ENCODE results near the gene VWA8.

VWA8 gene

DNA sequence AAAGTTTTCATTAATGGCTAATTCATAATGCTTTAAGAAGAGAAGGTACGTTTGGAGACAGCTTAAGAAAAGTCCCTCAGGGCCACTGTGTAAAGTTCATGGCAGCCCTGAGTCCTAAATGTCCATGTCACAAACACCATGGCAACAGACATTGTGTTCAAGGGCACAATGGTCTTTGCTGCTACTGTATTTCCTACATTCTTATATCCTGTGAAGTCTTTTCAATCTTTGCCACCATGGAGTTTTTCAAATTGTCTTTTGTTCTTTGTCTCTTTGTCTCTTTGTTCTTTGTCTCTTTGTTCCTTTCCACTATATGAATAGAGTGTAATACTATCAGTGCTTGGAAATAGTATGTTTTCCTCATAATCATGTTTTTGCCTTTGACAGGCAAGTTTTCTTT is 178.8 kb downstream of the VWA8 start:
- TF ChIP-seq, protein P1, sequence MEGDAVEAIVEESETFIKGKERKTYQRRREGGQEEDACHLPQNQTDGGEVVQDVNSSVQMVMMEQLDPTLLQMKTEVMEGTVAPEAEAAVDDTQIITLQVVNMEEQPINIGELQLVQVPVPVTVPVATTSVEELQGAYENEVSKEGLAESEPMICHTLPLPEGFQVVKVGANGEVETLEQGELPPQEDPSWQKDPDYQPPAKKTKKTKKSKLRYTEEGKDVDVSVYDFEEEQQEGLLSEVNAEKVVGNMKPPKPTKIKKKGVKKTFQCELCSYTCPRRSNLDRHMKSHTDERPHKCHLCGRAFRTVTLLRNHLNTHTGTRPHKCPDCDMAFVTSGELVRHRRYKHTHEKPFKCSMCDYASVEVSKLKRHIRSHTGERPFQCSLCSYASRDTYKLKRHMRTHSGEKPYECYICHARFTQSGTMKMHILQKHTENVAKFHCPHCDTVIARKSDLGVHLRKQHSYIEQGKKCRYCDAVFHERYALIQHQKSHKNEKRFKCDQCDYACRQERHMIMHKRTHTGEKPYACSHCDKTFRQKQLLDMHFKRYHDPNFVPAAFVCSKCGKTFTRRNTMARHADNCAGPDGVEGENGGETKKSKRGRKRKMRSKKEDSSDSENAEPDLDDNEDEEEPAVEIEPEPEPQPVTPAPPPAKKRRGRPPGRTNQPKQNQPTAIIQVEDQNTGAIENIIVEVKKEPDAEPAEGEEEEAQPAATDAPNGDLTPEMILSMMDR (IDR thresholded peaks at IDR 0.05; ENCODE audit: low read depth, low read length), result no peak
- TF ChIP-seq MAX (IDR thresholded peaks at IDR 0.05; ENCODE audit: low read depth, low read length) (no peak), MYC (IDR thresholded peaks at IDR 0.05; ENCODE audit: low read depth, low read length) (no peak), POLR2A (IDR thresholded peaks at IDR 0.05; ENCODE audit: extremely low read depth, insufficient read length) (no peak)
- no peak for DNase-seq (ENCODE audit: low read depth)
- no peak overlapping the region for H3K4me3 ChIP-seq (ENCODE audit: low read depth, low read length)

- TF ChIP-seq MAX (IDR thresholded peaks at IDR 0.05; ENCODE audit: low read depth, low read length) (no peak), POLR2A (IDR thresholded peaks at IDR 0.05; ENCODE audit: extremely low read depth, insufficient read length) (no peak), MYC (IDR thresholded peaks at IDR 0.05; ENCODE audit: low read depth, low read length) (no peak)
- TF ChIP-seq, protein P1 (IDR thresholded peaks at IDR 0.05; ENCODE audit: low read depth, low read length), result no peak
- no peak overlapping the region for H3K4me3 ChIP-seq (ENCODE audit: low read depth, low read length)
- DNase-seq (ENCODE audit: low read depth), result no peak
These were observed 179.9 kb downstream of the VWA8 start for GRCh38 chr13:41780715-41781706.

- H3K4me3 ChIP-seq (ENCODE audit: low read depth, low read length), result no peak overlapping the region
- TF ChIP-seq MYC (IDR thresholded peaks at IDR 0.05; ENCODE audit: low read depth, low read length) (no peak), POLR2A (IDR thresholded peaks at IDR 0.05; ENCODE audit: extremely low read depth, insufficient read length) (no peak), MAX (IDR thresholded peaks at IDR 0.05; ENCODE audit: low read depth, low read length) (no peak)
- TF ChIP-seq, protein P1 (IDR thresholded peaks at IDR 0.05; ENCODE audit: low read depth, low read length), result no peak
- no peak for DNase-seq (ENCODE audit: low read depth)
These were observed 185.7 kb downstream of the VWA8 start for GRCh38 chr13:41775251-41775650.

GRCh38 chr13:41774605-41775218 is 186.2 kb downstream of the VWA8 start:
- H3K4me3 ChIP-seq (ENCODE audit: low read depth, low read length), result no peak overlapping the region
- no peak for DNase-seq (ENCODE audit: low read depth)
- TF ChIP-seq, protein P1 (IDR thresholded peaks at IDR 0.05; ENCODE audit: low read depth, low read length), result no peak

DNA sequence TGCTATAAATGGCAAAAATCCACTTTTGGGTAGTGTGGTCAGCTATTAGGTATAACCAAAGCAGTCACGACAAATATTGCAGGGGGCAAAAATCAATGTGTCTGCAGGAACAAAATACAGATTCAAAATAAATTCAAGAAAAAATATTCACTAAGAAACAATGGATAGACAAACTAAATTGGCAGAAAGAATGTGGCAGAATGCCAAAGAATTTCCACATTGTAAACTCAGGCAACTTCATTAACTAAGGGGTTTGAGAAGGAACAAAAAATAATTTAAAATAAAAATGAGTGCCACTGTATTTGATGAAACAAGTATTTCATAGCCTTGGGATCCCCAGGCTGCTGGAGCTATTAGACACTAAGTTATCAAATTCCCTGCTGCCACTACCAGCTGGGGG is 193.1 kb downstream of the VWA8 start:
- no peak for DNase-seq (ENCODE audit: low read depth)
- H3K4me3 ChIP-seq (ENCODE audit: low read depth, low read length), result no peak overlapping the region
- TF ChIP-seq POLR2A (IDR thresholded peaks at IDR 0.05; ENCODE audit: extremely low read depth, insufficient read length), result no peak
- no peak for TF ChIP-seq MAX (IDR thresholded peaks at IDR 0.05; ENCODE audit: low read depth, low read length)
- TF ChIP-seq MYC (IDR thresholded peaks at IDR 0.05; ENCODE audit: low read depth, low read length), result no peak
- TF ChIP-seq, protein P1 (IDR thresholded peaks at IDR 0.05; ENCODE audit: low read depth, low read length), result no peak

Measured in NB4 (cell line).